ENCODE results near the gene TNFRSF8. TPM values are rescaled to one million over a fixed set of nuclear protein-coding genes. Genes with fewer than 3 reads are reported as not detected.

TNFRSF8 gene
- polyA plus RNA-seq, 1 donor (not counting 4 experiments of a cell fraction or from before 2014, with no cell fraction given) = 0.03 TPM

- H3K27ac ChIP-seq (ENCODE audit: control insufficient read depth, insufficient read depth, low read length) = no peak overlapping the region
- TF ChIP-seq CTCF (optimal IDR thresholded peaks at IDR 0.05 in 1 of 3, IDR thresholded peaks at IDR 0.05 in 1 of 3, conservative IDR thresholded peaks at IDR 0.05 in 1 of 3; ENCODE audit: extremely low read depth in 1 of 3, insufficient read depth in 2 of 3, low read length in 3 of 3) = no peak
- no peak for TF ChIP-seq EZH2 (IDR thresholded peaks at IDR 0.05; ENCODE audit: low read length)
- no peak overlapping the region for H2AFZ ChIP-seq (ENCODE audit: control insufficient read depth, low read length)
- H3K36me3 ChIP-seq (ENCODE audit: control insufficient read depth in 2 of 2, extremely low read depth in 1 of 2, insufficient read depth in 2 of 2, low read length in 2 of 2) = no peaks in the 10 kb centered on the region
- DNase-seq (ENCODE audit: low read depth, low spot score) (no peak), FAIRE-seq (no peak)
- no peaks in the 10 kb centered on the region for H3K9me1 ChIP-seq (ENCODE audit: control insufficient read depth, extremely low read depth, insufficient read depth, low read length)
- H3K4me3 ChIP-seq (ENCODE audit: control insufficient read depth in 2 of 3, extremely low read depth in 1 of 3, insufficient read depth in 2 of 3, low read depth in 1 of 3, low read length in 3 of 3) = no peak overlapping the region
- H3K9me3 ChIP-seq (ENCODE audit: control insufficient read depth, low read depth, low read length) = no peaks in the 10 kb centered on the region
- dilution Hi-C loops (cut with MboI; ENCODE audit: extremely low pct_ligation_motif_present, low sequenced_read_pairs) = no loop called here
- H4K20me1 ChIP-seq (ENCODE audit: control insufficient read depth, extremely low read depth, insufficient read depth, low read length) = no peaks in the 10 kb centered on the region
- no peak overlapping the region for H3K4me2 ChIP-seq (ENCODE audit: control insufficient read depth, extremely low read depth, insufficient read depth, low read depth, low read length)
- no peaks in the 10 kb centered on the region for H3K4me1 ChIP-seq (ENCODE audit: control insufficient read depth, extremely low read depth, insufficient read depth, low read length)
- peaks cover 19% of the 10 kb centered on the region for H3K27me3 ChIP-seq (ENCODE audit: control insufficient read depth, extremely low read depth, insufficient read depth, low read length)
- H3K79me2 ChIP-seq (ENCODE audit: control insufficient read depth, insufficient read depth, low read length) = no peaks in the 10 kb centered on the region
- no peak overlapping the region for H3K9ac ChIP-seq (ENCODE audit: control insufficient read depth, extremely low read depth, insufficient read depth, low read length)
Observed at GRCh38 chr1:12080156-12080555, 17.1 kb downstream of the TNFRSF8 start.

GRCh38 chr1:12080773-12081556 is 17.9 kb downstream of the TNFRSF8 start:
- Histone ChIP-seq H3K4me3 (ENCODE audit: control insufficient read depth in 2 of 3, extremely low read depth in 1 of 3, insufficient read depth in 2 of 3, low read depth in 1 of 3, low read length in 3 of 3) (no peak overlapping the region), H3K9ac (ENCODE audit: control insufficient read depth, extremely low read depth, insufficient read depth, low read length) (no peak overlapping the region), H3K27me3 (ENCODE audit: control insufficient read depth, extremely low read depth, insufficient read depth, low read length) (peaks cover 19% of the 10 kb centered on the region), H4K20me1 (ENCODE audit: control insufficient read depth, extremely low read depth, insufficient read depth, low read length) (no peaks in the 10 kb centered on the region), H3K27ac (ENCODE audit: control insufficient read depth, insufficient read depth, low read length) (no peak overlapping the region), H2AFZ (ENCODE audit: control insufficient read depth, low read length) (no peak overlapping the region), H3K4me1 (ENCODE audit: control insufficient read depth, extremely low read depth, insufficient read depth, low read length) (no peaks in the 10 kb centered on the region), H3K79me2 (ENCODE audit: control insufficient read depth, insufficient read depth, low read length) (no peaks in the 10 kb centered on the region), H3K9me1 (ENCODE audit: control insufficient read depth, extremely low read depth, insufficient read depth, low read length) (no peaks in the 10 kb centered on the region), H3K36me3 (ENCODE audit: control insufficient read depth in 2 of 2, extremely low read depth in 1 of 2, insufficient read depth in 2 of 2, low read length in 2 of 2) (no peaks in the 10 kb centered on the region), H3K4me2 (ENCODE audit: control insufficient read depth, extremely low read depth, insufficient read depth, low read depth, low read length) (no peak overlapping the region), H3K9me3 (ENCODE audit: control insufficient read depth, low read depth, low read length) (no peaks in the 10 kb centered on the region)
- TF ChIP-seq EZH2 (IDR thresholded peaks at IDR 0.05; ENCODE audit: low read length) = no peak
- no peak for TF ChIP-seq CTCF (optimal IDR thresholded peaks at IDR 0.05 in 1 of 3, IDR thresholded peaks at IDR 0.05 in 1 of 3, conservative IDR thresholded peaks at IDR 0.05 in 1 of 3; ENCODE audit: extremely low read depth in 1 of 3, insufficient read depth in 2 of 3, low read length in 3 of 3)
- dilution Hi-C loops (cut with MboI; ENCODE audit: extremely low pct_ligation_motif_present, low sequenced_read_pairs) = no loop called here
- FAIRE-seq (no peak), DNase-seq (ENCODE audit: low read depth, low spot score) (no peak)

Data from keratinocyte (primary cell).